Gastrocnemius medialis (tissue), 4 donors: Measurements from ENCODE around the gene CACNG7.

Source experiments
- CTCF ChIP-seq, 5 experiments: fragments of 450-650 bp in 3 of 5; fragments of 200-600 bp in 2 of 5; sonication (generic) in 2 of 5; IDR thresholded peaks in 4 of 5; conservative IDR thresholded peaks in 1 of 5; 1 replicate in 4 of 5; 2 replicates in 1 of 5; pipeline ENCODE4 v1.5.1; 2016 to 2019; ENCODE audit warnings: antibody characterized with exemption in 5 of 5, mild to moderate bottlenecking in 3 of 5, moderate library complexity in 3 of 5
- POLR2A ChIP-seq, 2 donors: fragments of 450-650 bp; IDR thresholded peaks; one replicate each; pipeline ENCODE4 v1.6.1; 2017; ENCODE audit warnings: antibody characterized with exemption in 2 of 2, mild to moderate bottlenecking in 2 of 2, moderate library complexity in 2 of 2

- no peak for TF ChIP-seq CTCF (IDR thresholded peaks at IDR 0.05 in 4 of 5, conservative IDR thresholded peaks at IDR 0.05 in 1 of 5)
- no peak for TF ChIP-seq POLR2A (IDR thresholded peaks at IDR 0.05)
These were observed 52.7 kb downstream of the CACNG7 start for GRCh38 chr19:53961523-53962356.
